ENCODE data around the gene MRTFA.

DNA sequence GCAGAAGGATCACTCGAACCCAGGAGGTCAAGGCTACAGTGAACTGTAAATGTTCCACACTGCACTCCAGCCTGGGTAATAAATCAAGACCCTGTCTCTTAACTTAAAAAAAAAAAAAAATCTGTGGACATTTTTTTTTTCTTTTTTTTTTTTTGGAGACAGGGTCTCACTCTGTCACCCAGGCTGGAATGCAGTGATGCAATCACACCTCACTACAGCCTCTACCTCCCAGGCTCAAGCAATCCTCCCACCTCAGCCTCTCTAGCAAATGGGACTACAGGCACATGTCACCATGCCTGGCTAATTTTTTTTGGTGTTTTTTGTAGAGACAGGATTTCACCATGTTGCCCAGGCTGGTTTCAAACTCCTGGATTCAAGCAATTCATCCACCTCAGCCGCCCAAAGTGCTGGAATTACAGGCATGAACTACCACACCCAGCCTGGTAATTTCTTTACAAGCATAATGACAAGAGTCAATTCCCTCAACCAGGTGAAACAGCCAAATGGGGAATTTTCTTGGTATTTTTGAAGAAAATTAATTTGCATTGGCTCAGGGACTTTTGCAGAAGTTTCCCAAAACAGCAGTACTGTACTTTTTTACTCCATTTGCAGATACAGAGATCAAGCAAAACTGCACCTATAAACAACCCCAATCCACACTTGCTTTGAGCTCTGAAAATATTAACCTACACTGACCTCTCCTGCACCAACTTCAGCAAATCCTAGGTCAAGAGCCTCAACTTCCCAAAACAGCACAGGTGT, 44.0 kb downstream of the MRTFA start:
- no peak for TF ChIP-seq TAF1 (IDR thresholded peaks at IDR 0.05; ENCODE audit: borderline replicate concordance, low read depth, low read length)
- TF ChIP-seq POLR2A (IDR thresholded peaks at IDR 0.05; ENCODE audit: low read depth, low read length), result no peak
- TF ChIP-seq POLR2AphosphoS5 (IDR thresholded peaks at IDR 0.05; ENCODE audit: low read depth, low read length), result no peak
